ENCODE data around the gene PALS2. TPM values are rescaled to one million over a fixed set of nuclear protein-coding genes. Genes with fewer than 3 reads are reported as not detected.

PALS2 gene
- total and polyA plus RNA-seq, 2 of the 13 experiments (the other 11 are each of a cell fraction or from before 2014, with no cell fraction given), result 3.1 to 21.9 TPM

DNA sequence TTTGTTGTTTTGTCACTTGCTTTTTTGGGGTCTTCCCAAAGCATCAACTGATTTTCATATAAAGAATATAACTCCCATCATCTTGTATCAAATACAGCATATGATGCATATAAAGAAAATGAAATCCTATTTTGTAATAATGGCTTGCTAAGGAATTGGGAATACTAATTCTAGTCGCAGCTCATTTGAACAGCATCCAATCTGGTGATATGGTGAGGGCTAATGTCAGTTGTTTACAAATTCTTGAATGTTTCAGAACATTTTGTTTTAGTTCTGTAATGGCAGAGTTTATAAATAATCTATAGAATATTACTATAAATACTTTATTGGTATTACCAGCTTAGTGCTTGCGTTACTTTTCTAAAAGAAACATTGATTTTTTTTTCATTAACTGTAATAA lies 8.9 kb downstream of the PALS2 start:
- WGBS (ENCODE audit: low lambda C conversion rate), result 94% methylated on average over 2 of the region's 2 CpGs
- intact Hi-C loops (cut with micrococcal nuclease; ENCODE audit: unreplicated experiment), result loop anchor here (5.0 kb wide), 1 partner anchor 640 kb away; no protein-coding TSS in a partner anchor
- peaks cover 10% of the 10 kb centered on the region for H3K79me2 ChIP-seq (ENCODE audit: insufficient read depth, low read length)
- H3K9me3 ChIP-seq (ENCODE audit: low read length), result no peaks in the 10 kb centered on the region
- in situ Hi-C loops (cut with HindIII; ENCODE audit: extremely low pct_ligation_motif_present, low pct_unique_long_range_greater_than_20kb), result no loop called here
- H3K4me1 ChIP-seq (ENCODE audit: insufficient read depth, low read length), result peaks cover 7% of the 10 kb centered on the region; the same call in 1 of the 2 replicates
- no peaks in the 10 kb centered on the region for H4K20me1 ChIP-seq (ENCODE audit: insufficient read depth, low read length)
- H3K9ac ChIP-seq (ENCODE audit: insufficient read depth, low read depth, low read length), result no peak overlapping the region
- CTCF ChIA-PET (ENCODE audit: low intra/inter-chr PET ratio, low total read pairs), result no interaction called here
- no peak for DNase-seq (ENCODE audit: low spot score)
- ATAC-seq, result no peak
- H3K36me3 ChIP-seq (replicated peaks in 1 of 2; ENCODE audit: control insufficient read depth in 1 of 2, insufficient read depth in 2 of 2, low read length in 2 of 2), result no peaks in the 10 kb centered on the region
- TF ChIP-seq ZNF431 (CRISPR knock-in tag; IDR thresholded peaks at IDR 0.05; ENCODE audit: borderline replicate concordance, low read depth), result no peak
- TF ChIP-seq TGIF2 (CRISPR knock-in tag; IDR thresholded peaks at IDR 0.05), result no peak
- TF ChIP-seq MLLT10 (CRISPR knock-in tag; IDR thresholded peaks at IDR 0.05), result no peak
- no peak for TF ChIP-seq ZSCAN21 (CRISPR knock-in tag; IDR thresholded peaks at IDR 0.05; ENCODE audit: borderline replicate concordance)
- no peak for TF ChIP-seq ZFP1 (CRISPR knock-in tag; IDR thresholded peaks at IDR 0.05)
- no peak for TF ChIP-seq DMAP1 (CRISPR knock-in tag; IDR thresholded peaks at IDR 0.05)
- no TSS peak for BruUV-seq (replicated peaks)
- H2AFZ ChIP-seq (ENCODE audit: low read length), result no peak overlapping the region
- H3K4me2 ChIP-seq (ENCODE audit: low read depth, low read length), result no peak overlapping the region
- POLR2A ChIA-PET, result no interaction called here
- H3K4me3 ChIP-seq (replicated peaks in 1 of 3; ENCODE audit: insufficient read depth in 1 of 3, low read depth in 2 of 3, low read length in 3 of 3), result no peak overlapping the region
- H3K27ac ChIP-seq (ENCODE audit: extremely low read length, insufficient read depth, low read length), result no peak overlapping the region
- no peak for FAIRE-seq
- no peaks in the 10 kb centered on the region for H3K27me3 ChIP-seq (ENCODE audit: control insufficient read depth in 1 of 2, insufficient read depth in 2 of 2, low read length in 2 of 2)

GRCh38 chr7:24587853-24588252 lies 14.6 kb downstream of the PALS2 start:
- Histone ChIP-seq H3K27me3 (ENCODE audit: control insufficient read depth in 1 of 2, insufficient read depth in 2 of 2, low read length in 2 of 2) (no peaks in the 10 kb centered on the region), H3K9ac (ENCODE audit: insufficient read depth, low read depth, low read length) (no peak overlapping the region), H3K4me2 (ENCODE audit: low read depth, low read length) (no peak overlapping the region), H4K20me1 (ENCODE audit: insufficient read depth, low read length) (no peaks in the 10 kb centered on the region; the same call in 1 of the 2 replicates), H3K4me1 (ENCODE audit: insufficient read depth, low read length) (no peaks in the 10 kb centered on the region), H2AFZ (ENCODE audit: low read length) (no peak overlapping the region), H3K9me3 (ENCODE audit: low read length) (no peaks in the 10 kb centered on the region), H3K4me3 (replicated peaks in 1 of 3; ENCODE audit: insufficient read depth in 1 of 3, low read depth in 2 of 3, low read length in 3 of 3) (no peak overlapping the region), H3K79me2 (ENCODE audit: insufficient read depth, low read length) (no peaks in the 10 kb centered on the region), H3K27ac (ENCODE audit: extremely low read length, insufficient read depth, low read length) (no peak overlapping the region), H3K36me3 (replicated peaks in 1 of 2; ENCODE audit: control insufficient read depth in 1 of 2, insufficient read depth in 2 of 2, low read length in 2 of 2) (no peaks in the 10 kb centered on the region)
- in situ Hi-C loops (cut with HindIII; ENCODE audit: extremely low pct_ligation_motif_present, low pct_unique_long_range_greater_than_20kb), result no loop called here
- FAIRE-seq, result peak; percentile 59
- DNase-seq (ENCODE audit: low spot score), result peak; percentile 46
- ChIA-PET POLR2A (no interaction called here), CTCF (ENCODE audit: low intra/inter-chr PET ratio, low total read pairs) (interaction anchor here (1.2 to 2.2 kb wide), 2 partner anchors 186 to 649 kb away, joined by 4 to 11 read pairs; no protein-coding TSS in a partner anchor)
- BruUV-seq (replicated peaks), result no TSS peak
- intact Hi-C loops (cut with micrococcal nuclease; ENCODE audit: unreplicated experiment), result loop anchor here (1.0 to 5.0 kb wide), 2 partner anchors 186 to 296 kb away; no protein-coding TSS in a partner anchor
- peak; percentile 88 for ATAC-seq
- peak; percentile 67 for TF ChIP-seq CTCF (CRISPR knock-in tag; IDR thresholded peaks at IDR 0.05)
- TF ChIP-seq KLF6 (CRISPR knock-in tag; IDR thresholded peaks at IDR 0.05), result no peak
- TF ChIP-seq ZBTB33 (CRISPR knock-in tag; IDR thresholded peaks at IDR 0.05), result peak; percentile 38; the same call in 1 of the 2 replicates
- TF ChIP-seq RAD21 (CRISPR knock-in tag; IDR thresholded peaks at IDR 0.05), result peak; percentile 65
- peak; percentile 59 for TF ChIP-seq SMC3 (IDR thresholded peaks at IDR 0.05; ENCODE audit: low read length)
- peak; percentile 82 for TF ChIP-seq STAG1 (CRISPR knock-in tag; IDR thresholded peaks at IDR 0.05)
- TF ChIP-seq ZNF556 (CRISPR knock-in tag; IDR thresholded peaks at IDR 0.05; ENCODE audit: borderline replicate concordance), result no peak
- TF ChIP-seq HMGXB4 (CRISPR knock-in tag; IDR thresholded peaks at IDR 0.05; ENCODE audit: borderline replicate concordance in 1 of 2, low read depth in 1 of 2), result no peak
- WGBS (ENCODE audit: low lambda C conversion rate), result 60% methylated on average over 3 of the region's 3 CpGs
